OCI-LY7 (cell line): ENCODE results near the gene LRRC4C. TPM values are rescaled to one million over a fixed set of nuclear protein-coding genes. Genes with fewer than 3 reads are reported as not detected.

Experiments
- BruUV-seq: library from RNA; stranded (reverse); fragments of 400-500 nt; replicated peaks from 2 replicates; lab custom pipeline; 2021; lab: Mats Ljungman, UMichigan
- CTCF ChIA-PET: fragments of 300-600 bp; sonication (Branson Sonifier 250); formaldehyde crosslinking; loops from one replicate; lab custom pipeline; 2022; ENCODE audit warnings: antibody characterized with exemption; ENCODE audit not compliant: unreplicated experiment; lab: Charles Lee
- POLR2A ChIA-PET: fragments of 300-600 bp; sonication (Branson Sonifier 250); formaldehyde crosslinking; loops from one replicate; lab custom pipeline; 2022; ENCODE audit warnings: antibody characterized with exemption; lab: Charles Lee
- DNase-seq: peaks from one replicate; pipeline ENCODE4 v3.0.0-alpha.2; 2015; ENCODE audit warnings: low spot score
- H2AFZ ChIP-seq: fragments of 200-600 bp; sonication (generic), shearing (Covaris generic); 2 replicates; pipeline ENCODE4 v1.6.1; 2014; ENCODE audit warnings: mild to moderate bottlenecking, antibody characterized with exemption, low read length, moderate library complexity
- H3K27ac ChIP-seq: fragments of 200-600 bp; sonication (generic); 2 replicates; pipeline ENCODE4 v1.5.1; 2014; ENCODE audit warnings: mixed run types, low read depth, mild to moderate bottlenecking, moderate library complexity, low read length, inconsistent platforms; ENCODE audit not compliant: poor library complexity, severe bottlenecking
- H3K36me3 ChIP-seq: fragments of 200-600 bp; sonication (generic); 2 replicates; pipeline ENCODE4 v1.6.1; 2014; ENCODE audit warnings: mild to moderate bottlenecking, antibody characterized with exemption, low read length, moderate library complexity, mixed read lengths; ENCODE audit not compliant: insufficient read depth
- H3K4me1 ChIP-seq: fragments of 200-600 bp; sonication (generic); 2 replicates; pipeline ENCODE4 v1.5.1; 2014; ENCODE audit warnings: mild to moderate bottlenecking, low read length; ENCODE audit not compliant: insufficient read depth, poor library complexity, severe bottlenecking
- H3K4me2 ChIP-seq: fragments of 200-600 bp; sonication (generic); 2 replicates; pipeline ENCODE4 v1.6.1; 2014; ENCODE audit warnings: mild to moderate bottlenecking, low read length
- H3K4me3 ChIP-seq: fragments of 200-600 bp; sonication (generic); 2 replicates; pipeline ENCODE4 v1.5.1; 2014; ENCODE audit warnings: mild to moderate bottlenecking, low read depth, low read length; ENCODE audit not compliant: poor library complexity, severe bottlenecking
- H3K79me2 ChIP-seq: fragments of 200-600 bp; sonication (generic); 2 replicates; pipeline ENCODE4 v1.6.1; 2016; ENCODE audit warnings: low read depth, mild to moderate bottlenecking, low read length, moderate library complexity, mixed read lengths; ENCODE audit not compliant: insufficient read depth
- H3K9me2 ChIP-seq: fragments of 200-600 bp; sonication (generic); 2 replicates; pipeline ENCODE4 v1.6.1; 2016; ENCODE audit warnings: mild to moderate bottlenecking, low read length, mixed read lengths; ENCODE audit not compliant: insufficient read depth
- H3K9me3 ChIP-seq: fragments of 200-600 bp; sonication (generic); 2 replicates; pipeline ENCODE4 v1.6.1; 2014; ENCODE audit warnings: mild to moderate bottlenecking, mixed run types, low read length, mixed read lengths
- H4K20me1 ChIP-seq: fragments of 200-600 bp; sonication (generic); 2 replicates; pipeline ENCODE4 v1.6.1; 2014; ENCODE audit warnings: mild to moderate bottlenecking, antibody characterized with exemption, low read length, moderate library complexity, mixed read lengths; ENCODE audit not compliant: insufficient read depth
- CTCF ChIP-seq: fragments of 200-600 bp; sonication (generic); conservative IDR thresholded peaks from 2 replicates; pipeline ENCODE4 v1.5.1; 2014; ENCODE audit warnings: mild to moderate bottlenecking, antibody characterized with exemption, low read length, moderate library complexity, mixed read lengths
- EZH2phosphoT487 ChIP-seq: fragments of 200-600 bp; sonication (generic); IDR thresholded peaks from 2 replicates; pipeline ENCODE4 v1.6.1; 2018; ENCODE audit warnings: low read depth, borderline replicate concordance, mild to moderate bottlenecking, mixed run types, antibody characterized with exemption, low read length, moderate library complexity, mixed read lengths
- intact Hi-C: fragments of 100-400 bp; cut with micrococcal nuclease; formaldehyde crosslinking; loops from one replicate; pipeline ENCODE4 v1.10.0; 2022; ENCODE audit not compliant: unreplicated experiment
- total RNA-seq, 2 experiments: library from RNA; depleted of rRNA in 1 of 2; stranded (reverse); fragments of >200 nt in 1 of 2; shearing (Covaris generic) in 1 of 2; gene quantifications; 2 replicates each; pipeline ENCODE4 v1.2.3, GENCODE V29; 2014 to 2022

The LRRC4C gene
- total RNA-seq, 2 experiments from 2014 or later = not detected

- H3K4me3 ChIP-seq = no peak overlapping the region
- no peak for DNase-seq
- ChIA-PET CTCF (no interaction called here), POLR2A (no interaction called here)
- H3K9me2 ChIP-seq = no peaks in the 10 kb centered on the region
- no peaks in the 10 kb centered on the region for H3K4me1 ChIP-seq
- H3K27ac ChIP-seq = no peak overlapping the region
- no peaks in the 10 kb centered on the region; the same call in 1 of the 2 replicates for H3K9me3 ChIP-seq
- H3K79me2 ChIP-seq = no peaks in the 10 kb centered on the region
- no peak overlapping the region for H3K4me2 ChIP-seq
- intact Hi-C loops = no loop called here
- TF ChIP-seq EZH2phosphoT487 (no peak), CTCF (no peak)
- no TSS peak for BruUV-seq
- no peaks in the 10 kb centered on the region for H3K36me3 ChIP-seq
- H2AFZ ChIP-seq = no peak overlapping the region
- H4K20me1 ChIP-seq = no peaks in the 10 kb centered on the region
These were observed 852.7 kb downstream of the LRRC4C start for GRCh38 chr11:40606800-40607199.

GRCh38 chr11:40602866-40603552 is 856.4 kb downstream of the LRRC4C start:
- Histone ChIP-seq H3K4me2 (no peak overlapping the region), H3K9me3 (no peaks in the 10 kb centered on the region; the same call in 1 of the 2 replicates), H3K27ac (no peak overlapping the region), H3K79me2 (no peaks in the 10 kb centered on the region), H3K36me3 (no peaks in the 10 kb centered on the region), H3K4me3 (no peak overlapping the region), H4K20me1 (no peaks in the 10 kb centered on the region), H3K4me1 (no peaks in the 10 kb centered on the region), H2AFZ (no peak overlapping the region), H3K9me2 (no peaks in the 10 kb centered on the region)
- intact Hi-C loops = no loop called here
- no peak for DNase-seq
- ChIA-PET CTCF (no interaction called here), POLR2A (no interaction called here)
- no peak for TF ChIP-seq EZH2phosphoT487
- BruUV-seq = no TSS peak

GRCh38 chr11:40597546-40598113 is 861.8 kb downstream of the LRRC4C start:
- Histone ChIP-seq H3K79me2 (no peaks in the 10 kb centered on the region), H3K4me2 (no peak overlapping the region), H3K4me1 (no peaks in the 10 kb centered on the region), H3K27ac (no peak overlapping the region), H3K9me2 (no peaks in the 10 kb centered on the region), H3K9me3 (no peaks in the 10 kb centered on the region), H3K4me3 (no peak overlapping the region), H4K20me1 (no peaks in the 10 kb centered on the region), H2AFZ (no peak overlapping the region), H3K36me3 (no peaks in the 10 kb centered on the region)
- BruUV-seq = no TSS peak
- intact Hi-C loops = no loop called here
- no peak for DNase-seq
- POLR2A ChIA-PET = interaction anchor here (0.6 kb wide), 1 partner anchor 22 kb away, joined by 4 read pairs; no protein-coding TSS in a partner anchor
- CTCF ChIA-PET = no interaction called here
- TF ChIP-seq EZH2phosphoT487 (no peak), CTCF (no peak)
